Left renal cortex interstitium (tissue), 4 donors: ENCODE results near the gene TSPAN9. TPM values are rescaled to one million over a fixed set of nuclear protein-coding genes. Genes with fewer than 3 reads are reported as not detected.
"Not testable (repeated sequence)": the region's sequence is repeated elsewhere in the genome, so short reads cannot be mapped to it uniquely, and the experiment has no call there.

Source experiments
- DNase-seq, 4 donors: peaks; one replicate each; pipeline ENCODE4 v3.0.0-alpha.2; 2013; ENCODE audit warnings: low read depth in 4 of 4, low spot score in 2 of 4, missing footprints in 1 of 4
- polyA plus RNA-seq, 4 donors: library from polyadenylated mRNA; unstranded; fragments of 120-200 nt; gene quantifications; one replicate each; pipeline ENCODE4 v1.2.1, GENCODE V29; 2013; ENCODE audit not compliant: insufficient read length in 4 of 4

TSPAN9 gene
- polyA plus RNA-seq, 4 donors, result 81.7 to 105 (median 95.4) TPM

DNA sequence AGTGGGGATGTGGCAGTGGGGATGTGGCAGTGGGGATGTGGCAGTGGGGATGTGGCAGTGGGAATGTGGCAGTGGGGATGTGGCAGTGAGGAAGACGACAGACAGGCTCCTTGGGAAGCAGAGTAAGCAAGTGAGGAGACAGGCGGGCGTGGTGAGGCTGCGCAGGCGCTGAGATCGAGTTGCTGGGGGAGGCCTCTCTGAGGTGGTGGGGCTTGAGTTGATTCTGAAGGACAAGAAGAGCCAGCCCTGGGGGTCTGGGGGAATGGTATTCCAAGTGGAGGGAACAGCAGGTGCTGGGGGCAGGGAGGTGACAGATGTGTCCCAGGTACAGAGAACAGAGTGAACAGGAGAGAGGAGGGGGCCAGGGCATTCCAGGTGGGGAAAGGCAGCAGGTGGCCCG, 33.8 kb upstream of the TSPAN9 start:
- DNase-seq, result no peak

DNA sequence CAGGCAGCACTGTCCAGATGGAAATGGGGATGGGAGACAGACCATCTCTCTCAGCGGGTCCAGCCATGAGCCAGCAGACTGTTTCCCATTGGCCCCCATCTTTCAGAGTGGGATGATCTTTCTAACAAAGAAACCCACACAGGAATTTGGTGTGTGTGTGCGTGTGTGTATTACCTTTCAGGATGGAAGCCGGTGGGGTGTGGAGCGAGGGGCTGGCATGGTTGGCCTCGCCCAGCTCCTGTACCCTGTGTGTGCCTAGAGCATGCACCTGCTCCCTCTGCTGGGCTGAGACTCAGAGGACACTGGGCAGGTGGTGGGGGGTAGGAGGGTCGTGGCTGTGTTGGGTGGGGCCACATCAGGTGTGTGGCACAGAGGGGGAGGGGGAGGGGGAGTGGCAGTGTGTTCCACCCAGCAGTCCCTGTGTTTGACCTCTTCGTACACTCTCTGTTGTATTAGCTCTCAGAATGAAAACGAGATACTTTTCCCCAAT, 33.0 kb upstream of the TSPAN9 start:
- no peak for DNase-seq

DNA sequence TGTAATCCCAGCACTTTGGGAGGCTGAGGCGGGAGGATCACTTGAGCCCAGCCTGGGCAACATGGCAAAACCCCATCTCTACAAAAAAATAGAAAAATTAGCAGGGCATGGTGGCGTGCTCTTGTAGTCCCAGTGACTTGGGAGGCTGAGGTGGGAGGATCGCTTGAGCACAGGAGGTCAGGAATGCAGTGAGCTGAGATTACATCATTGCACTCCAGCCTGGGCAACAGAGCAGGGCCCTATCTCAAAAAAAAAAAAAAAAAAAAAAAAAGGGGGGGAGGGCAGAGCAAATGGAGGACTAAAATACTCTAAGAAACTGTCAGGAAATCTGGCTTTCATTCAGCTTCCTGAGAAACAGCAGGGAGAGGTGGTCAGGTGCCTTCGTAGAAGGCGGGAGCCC, 31.7 kb upstream of the TSPAN9 start:
- DNase-seq, result no peak

DNA sequence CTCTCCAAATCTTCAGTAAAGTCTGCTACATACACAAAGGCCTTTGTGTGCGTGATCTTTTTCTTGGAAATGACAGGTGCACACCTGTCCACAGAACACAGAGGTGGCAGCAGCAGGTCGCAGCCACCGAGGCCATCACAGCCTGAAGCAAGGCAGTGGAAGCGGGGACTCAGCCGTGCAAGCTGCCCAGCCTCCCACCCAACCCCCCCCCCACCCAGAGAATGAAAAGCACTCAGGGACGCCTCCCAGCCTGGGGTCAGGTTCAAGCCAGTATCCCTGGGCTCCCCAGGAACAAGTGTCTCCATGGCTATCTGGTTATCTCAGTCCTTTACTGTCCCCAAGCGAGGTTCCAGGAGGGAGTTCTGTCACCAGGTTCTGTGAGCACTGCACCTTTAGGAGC, 31.2 kb upstream of the TSPAN9 start:
- no peak for DNase-seq

DNA sequence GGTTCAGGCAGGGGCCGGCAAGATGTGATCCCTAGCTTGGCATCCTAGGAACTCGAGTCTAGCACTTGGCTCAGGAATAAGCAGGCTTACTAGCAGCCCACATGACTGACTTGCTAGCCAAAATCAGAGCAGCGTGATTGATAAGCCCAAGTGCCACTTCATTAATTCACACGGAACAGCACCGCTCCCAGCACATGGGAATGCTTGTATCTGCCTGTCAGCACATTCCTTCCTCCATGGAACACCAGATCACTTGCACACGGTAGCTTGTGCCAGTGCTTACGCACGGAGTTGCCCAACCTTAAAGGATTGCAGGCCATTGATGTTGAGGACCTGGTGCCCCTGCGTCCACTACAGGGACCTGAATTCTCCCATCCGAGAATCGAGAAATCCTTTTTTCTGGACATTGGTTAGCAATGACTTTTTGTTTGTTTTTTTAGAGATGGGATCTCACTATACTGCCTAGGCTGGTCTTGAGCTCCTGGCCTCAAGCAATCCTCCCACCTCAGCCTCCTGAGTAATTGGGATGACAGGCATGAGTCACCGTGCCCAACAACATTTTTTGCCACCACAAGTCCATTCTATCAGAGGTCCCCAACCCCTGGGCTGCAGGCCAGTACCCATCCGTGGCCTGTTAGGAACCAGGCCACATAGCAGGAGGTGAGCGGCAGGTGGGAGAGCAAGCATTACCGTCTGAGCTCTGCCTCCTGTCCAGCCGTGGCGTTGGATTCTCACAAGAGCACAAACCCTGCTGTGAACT, 30.6 kb upstream of the TSPAN9 start:
- DNase-seq, result no peak

DNA sequence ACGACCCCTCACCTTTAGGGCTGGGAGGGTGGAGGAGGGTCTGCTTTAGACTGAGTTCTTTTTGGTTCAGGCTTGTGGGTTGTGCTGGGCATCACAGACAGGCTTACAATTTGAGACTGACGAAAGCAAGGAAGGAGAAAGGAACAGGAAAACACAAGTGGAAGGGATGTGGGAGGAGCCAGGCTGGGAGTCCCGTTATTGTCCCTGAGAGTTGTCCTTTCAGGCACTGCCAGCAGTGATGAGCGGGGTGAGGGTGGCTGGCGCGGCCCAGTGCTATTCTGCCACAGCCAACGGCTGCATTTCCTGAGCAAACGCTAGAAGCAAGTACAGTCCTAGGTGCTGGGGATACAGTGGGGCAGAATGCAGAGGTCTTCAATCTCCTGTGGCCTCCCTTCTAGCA, 29.2 kb upstream of the TSPAN9 start:
- DNase-seq, result no peak

DNA sequence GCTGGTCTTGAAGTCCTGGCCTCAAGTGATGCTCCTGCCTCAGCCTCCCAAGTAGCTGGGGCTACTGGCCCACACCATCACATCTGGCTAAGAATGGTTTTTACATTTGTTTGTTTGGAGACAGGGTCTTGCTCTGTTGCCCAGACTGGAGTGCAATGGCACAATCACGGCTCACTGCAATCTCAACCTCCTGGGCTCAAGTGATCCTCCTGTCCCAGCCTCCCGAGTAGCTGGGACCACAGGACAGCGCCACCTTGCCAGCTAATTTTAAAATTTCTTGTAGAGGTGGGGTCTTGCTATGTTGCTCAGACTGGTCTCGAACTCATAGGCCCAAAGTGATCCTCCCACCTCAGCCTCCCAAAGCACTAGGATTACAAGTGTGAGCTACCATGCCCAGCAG, 28.6 kb upstream of the TSPAN9 start:
- DNase-seq, result no peak

DNA sequence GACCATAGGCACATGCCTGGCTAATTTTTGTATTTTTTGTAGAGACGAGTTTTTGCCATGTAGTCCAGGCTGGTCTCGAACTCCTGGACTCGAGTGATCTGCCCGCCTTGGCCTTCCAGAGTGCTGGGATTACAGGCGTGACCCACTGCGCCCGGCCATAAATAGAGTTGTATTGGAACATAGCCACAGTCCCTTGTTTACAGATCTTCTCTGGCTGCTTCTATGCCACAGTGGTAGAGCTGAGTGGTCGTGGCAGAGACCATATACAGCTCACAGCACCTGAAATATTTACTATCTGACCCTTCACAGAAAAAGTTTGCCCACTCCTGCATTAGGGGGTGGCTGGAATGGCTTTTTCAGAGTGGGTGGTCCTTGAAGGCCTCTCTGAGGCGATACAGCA, 28.0 kb upstream of the TSPAN9 start:
- no peak for DNase-seq

DNA sequence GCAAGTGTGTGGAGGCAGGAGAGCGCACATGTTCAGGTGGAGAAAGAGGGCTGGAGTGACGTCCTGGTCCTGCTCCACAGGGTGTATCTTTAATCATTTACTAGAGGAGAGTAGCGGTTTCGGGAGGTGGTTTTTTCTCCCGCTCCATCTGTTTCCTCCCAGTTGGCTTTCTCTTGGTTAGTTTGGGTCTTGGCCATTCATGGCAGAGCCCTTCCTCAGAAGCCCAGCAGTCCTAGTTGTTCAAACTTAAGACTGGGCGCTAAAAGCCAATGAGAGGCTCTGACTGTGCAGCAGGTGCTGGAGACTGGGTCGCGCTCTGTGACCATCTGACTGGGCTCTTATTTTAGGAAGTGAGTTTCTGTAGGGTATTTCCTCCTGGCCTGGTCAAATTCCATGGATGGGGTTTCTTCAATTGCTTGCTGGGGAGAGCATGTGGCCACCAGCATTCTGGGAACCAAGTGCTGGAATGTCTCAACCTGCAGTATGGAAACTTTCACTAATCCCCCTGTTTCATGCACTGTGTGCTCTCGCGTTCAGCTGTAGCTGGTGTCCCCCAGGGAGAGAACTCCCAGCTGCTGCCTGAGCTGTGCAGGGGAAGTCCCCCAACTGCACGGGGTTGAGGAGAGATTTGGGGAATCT, 27.4 kb upstream of the TSPAN9 start:
- DNase-seq, result no peak

DNA sequence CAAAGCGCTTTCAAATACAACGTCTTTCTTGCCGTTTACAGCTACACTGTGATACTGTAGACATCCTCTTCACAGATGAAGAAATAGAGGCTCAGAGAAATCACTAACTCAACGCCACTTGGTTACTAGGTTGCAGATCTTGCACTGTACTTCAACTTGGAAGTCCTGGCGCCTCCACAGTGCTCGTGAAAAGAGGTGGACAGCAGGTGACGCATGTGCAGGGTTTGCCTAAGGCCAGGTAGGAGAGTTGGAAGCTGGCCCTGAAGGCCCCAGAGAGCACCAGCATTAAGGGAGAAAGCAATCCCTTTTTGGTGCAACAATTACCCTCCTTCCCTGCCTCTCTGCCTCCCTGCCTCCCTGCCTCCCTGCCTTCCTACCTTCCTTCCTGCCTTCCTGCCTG, 22.8 kb upstream of the TSPAN9 start:
- DNase-seq, result no peak

DNA sequence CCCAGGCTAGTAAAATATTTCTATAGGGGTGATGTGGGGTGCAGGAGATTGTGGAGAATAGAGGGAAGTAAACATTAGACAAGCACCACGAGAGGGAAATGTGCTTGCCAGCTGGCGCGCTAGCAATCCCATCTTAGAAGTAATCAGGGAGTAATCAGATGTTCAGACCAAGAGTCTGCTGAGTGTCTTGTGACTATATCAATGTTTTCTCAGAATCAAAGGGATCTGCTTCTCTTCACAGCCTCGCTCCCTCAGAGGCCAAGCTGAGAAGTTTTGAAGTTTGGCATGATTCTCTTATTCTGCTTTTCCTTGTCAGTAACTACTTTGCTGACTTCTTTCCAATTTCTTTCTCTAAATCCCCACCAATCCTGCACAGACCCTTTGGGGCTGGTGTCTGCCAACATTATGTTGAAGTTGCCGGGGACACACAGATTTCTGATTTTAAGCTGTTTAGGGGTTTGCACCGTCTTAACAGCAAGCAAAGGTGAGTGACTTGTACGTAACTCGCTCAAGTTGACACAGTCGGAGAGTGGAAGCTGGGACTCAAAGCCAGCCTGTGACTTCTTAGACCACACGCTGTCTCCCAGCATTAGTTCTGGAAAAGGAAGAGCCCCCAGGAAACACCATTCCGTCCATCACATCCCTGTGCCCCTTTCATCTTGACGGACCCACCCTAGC, 22.0 kb upstream of the TSPAN9 start:
- DNase-seq, result no peak

DNA sequence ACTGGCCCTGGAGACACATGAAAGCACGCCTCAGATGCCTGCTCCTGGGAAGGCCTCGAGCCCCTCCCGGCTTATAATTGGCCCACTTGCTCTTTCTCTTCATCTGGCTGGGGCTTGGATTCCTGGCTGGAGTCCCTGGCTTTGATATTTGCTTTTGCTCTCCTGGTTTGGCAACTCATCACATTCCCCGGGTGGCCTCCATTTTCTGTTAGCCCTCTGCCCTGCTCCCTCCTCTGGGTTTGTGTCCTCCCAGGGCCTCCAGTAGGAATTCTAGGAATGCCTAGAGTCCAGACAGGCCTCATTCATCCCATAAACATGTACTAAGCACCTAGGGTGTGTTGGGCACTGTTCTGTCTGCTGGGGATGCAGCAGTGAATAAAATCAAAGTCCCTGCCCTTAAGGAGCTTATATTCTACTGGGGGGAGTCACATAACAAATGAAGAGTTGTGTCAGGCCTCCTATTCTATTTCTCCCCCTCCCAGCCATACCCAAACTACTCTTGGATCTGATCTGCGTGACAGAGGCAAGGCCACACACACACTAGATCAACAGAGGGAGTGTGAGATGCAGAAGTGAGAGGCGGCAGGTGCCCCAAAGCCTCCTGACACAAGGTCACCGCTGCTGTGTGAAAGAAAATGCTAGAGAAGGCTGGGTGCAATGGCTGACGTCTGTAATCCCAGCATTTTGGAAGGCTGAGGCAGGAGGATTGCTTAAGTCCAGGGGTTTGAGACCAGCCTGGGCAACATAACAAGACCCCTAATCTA, 21.3 kb upstream of the TSPAN9 start:
- DNase-seq, result no peak

DNA sequence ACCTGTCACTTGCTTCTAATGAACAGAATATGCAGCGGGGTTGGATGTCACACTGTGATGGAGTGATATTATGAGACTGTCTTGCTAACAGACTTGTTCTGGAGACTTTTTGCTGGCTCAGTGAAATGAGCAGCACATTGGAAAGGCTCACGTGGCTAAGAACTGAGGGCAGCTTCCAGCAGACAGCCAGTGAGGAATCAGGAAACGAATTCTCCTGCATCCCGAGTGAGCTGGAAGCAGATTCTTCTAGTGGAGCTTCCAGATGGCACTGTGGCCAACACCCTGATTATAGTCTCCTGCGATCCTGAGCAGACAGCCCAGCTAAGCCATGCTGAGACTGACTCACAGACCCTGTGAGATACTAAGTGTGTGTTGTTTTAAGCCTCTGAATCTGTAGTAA, 16.1 kb upstream of the TSPAN9 start:
- DNase-seq, result no peak

DNA sequence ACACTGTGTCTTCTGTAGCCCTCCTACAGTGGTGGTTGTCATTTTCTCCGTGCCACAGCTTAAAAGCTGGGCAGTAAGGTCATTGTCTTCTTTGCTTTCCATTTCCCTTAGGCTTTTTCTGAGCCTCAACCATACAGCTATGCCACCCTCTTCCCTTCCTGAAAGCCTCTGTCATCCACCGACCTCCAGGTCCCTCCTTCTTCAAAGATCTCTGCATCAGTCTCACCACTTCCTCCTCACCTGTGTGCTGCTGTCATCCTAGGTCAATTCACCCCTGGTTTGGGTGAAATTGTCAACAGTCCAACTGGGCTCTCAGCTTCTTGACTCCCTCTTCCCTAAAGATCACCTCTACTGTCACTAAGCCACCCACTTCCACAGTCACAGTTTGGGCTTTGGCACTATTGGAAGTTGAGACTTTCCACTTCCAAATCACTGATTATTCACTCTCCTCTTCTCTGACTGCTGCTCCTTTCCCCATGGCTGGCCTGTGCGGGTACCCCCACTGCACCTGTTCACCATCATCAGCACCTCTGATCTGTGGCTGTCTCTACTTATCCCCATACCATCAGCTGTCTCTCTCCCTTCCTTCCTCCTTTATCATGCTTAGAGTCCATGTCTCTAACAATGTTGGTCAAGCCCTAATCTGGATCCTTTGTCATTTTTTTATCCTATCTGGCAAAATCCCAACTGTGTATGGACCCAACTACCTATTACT, 15.5 kb upstream of the TSPAN9 start:
- DNase-seq, result no peak

DNA sequence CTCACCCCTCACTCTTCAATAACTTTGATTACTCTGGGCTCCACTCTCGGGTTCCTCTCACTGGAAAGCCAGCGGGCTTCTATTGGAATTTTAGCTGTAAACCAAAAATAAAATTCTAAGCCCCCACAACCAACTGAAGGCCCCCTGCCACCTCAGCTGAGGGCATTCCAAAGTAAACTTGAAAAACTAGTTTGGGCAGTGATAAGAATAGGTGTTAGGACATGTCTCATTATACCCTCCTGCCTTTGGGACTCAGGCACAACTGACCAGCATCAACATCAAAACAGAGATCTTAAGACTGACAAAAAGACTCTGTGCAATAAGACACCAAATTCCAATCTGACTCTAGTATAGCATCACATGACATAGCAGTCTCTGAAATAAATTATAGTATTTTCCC, 11.9 kb upstream of the TSPAN9 start:
- DNase-seq, result no peak

DNA sequence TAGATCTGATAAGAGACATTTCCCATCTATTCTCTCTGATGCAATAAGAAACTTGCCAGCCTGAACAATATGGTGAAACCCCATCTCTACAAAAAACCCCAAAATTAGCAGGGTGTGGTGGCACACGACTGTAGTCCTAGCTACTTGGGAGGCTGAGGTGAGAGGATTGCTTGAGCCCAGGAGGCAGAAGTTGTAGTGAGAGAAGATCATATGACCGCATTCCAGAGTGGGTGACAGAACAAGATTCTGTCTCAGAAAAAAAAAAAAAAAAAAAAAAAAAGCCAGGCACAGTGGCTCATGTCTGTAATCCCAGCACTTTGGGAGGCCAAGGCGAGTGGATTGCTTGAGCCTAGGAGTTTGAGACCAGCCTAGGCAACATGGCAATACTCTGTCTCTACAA, 11.3 kb upstream of the TSPAN9 start:
- not testable (repeated sequence) for DNase-seq

DNA sequence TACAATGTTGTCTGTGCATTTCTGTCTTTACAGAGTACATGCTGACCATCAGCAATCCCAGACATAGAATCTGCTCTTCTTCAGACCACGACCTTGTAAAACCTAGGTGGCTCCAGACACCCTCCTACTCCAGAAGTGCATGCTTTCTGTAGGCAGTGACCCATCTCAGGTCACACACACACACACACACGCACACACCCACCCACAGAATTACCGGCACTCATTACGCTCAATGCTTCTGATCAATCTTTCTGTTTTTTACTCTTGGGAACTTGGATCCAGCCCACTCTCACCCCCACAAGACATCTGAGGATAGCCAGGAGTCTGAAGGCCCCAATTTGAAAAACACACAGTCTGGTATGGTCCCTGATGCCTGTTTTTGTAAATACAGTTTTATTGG, 7.5 kb upstream of the TSPAN9 start:
- no peak for DNase-seq

DNA sequence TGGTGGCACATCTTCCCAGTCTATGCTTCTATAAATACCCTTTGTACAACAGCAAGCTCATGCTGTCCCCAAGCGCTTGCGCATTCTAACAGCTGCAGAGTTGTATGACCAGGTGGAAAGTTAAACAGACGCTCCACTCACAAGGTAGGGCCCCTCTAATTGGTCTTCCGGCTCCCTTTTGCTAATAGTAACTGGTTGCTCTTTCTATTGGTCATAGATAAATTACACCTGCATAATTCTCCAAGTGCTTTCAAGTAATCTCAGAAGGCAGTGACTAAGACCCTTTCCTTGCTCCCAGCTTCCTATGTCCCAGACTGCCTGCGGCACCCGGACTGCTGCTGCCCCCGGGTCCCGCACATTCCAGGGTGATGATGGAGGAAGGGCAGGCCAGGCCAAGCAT, 6.1 kb upstream of the TSPAN9 start:
- no peak for DNase-seq

DNA sequence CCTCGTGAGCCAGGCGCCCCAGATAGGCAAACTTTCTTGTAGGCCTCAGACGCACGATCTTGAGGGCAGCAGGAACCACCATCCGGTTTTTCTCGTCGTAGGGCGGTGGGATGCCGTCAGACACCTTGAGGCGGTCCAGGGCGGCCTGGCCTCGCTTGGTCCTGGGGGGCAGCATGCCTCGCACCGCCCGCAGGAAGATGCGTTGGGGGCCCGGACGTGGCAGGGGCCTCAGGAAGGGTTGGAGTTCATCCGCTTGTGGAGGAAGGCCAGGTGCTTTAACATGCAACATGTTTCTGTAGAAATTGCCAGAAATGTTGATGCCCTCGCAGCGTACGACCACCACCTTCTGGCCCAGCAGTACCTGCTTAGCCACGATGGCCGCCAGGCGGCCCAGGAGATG, 5.5 kb upstream of the TSPAN9 start:
- no peak for DNase-seq

DNA sequence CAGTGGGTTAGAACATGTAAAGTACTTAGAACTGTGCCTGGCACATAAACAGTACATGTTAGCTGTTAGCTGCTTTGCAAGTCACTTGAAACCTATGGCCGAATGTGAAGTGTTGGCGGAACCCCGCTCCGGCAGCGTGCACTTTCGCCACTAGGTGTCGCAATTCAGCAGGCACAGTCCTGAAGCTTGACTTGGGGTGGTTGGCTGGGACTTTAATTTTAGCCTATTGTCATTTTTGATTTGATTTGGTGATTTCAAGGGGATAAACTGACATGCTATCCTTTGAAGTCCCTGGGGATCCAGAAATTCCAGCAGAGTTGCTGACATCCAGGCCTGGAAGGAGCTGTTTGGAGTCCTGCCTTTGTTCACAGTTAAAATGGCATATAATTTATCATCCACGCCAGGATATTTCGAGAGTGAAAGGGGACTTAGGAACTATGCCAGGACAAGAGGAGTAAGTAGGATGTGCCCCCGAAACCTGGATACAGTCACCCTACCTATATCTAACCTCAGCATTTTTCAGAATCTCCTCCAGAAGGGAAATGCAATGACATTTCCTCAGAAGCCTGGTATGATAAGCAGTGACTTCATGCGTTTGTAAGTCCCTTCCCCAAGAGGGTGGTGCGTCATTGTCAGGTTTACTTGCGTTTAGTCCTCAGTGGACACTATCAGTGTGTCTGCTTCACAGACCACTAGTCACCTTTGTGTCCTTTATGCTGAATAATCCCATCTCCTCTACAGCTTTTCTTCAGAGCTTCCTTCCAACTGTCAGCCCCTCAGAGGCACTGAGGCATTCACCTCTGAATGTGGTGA, 3.5 kb upstream of the TSPAN9 start:
- peak in 2 of 4 donors; percentile 70 to 85 for DNase-seq
